Suprapubic skin (tissue), 4 donors: ENCODE data around the gene PEX19. TPM values are rescaled to one million over a fixed set of nuclear protein-coding genes. Genes with fewer than 3 reads are reported as not detected.

ENCODE experiments used
- DNase-seq, 2 donors: peaks; one replicate each; pipeline ENCODE4 v3.0.0-alpha.2; 2019; ENCODE audit warnings: low spot score in 2 of 2
- H3K27ac ChIP-seq: fragments of 200-600 bp; sonication (generic); one replicate; pipeline ENCODE4 v1.5.1; 2019
- H3K27me3 ChIP-seq: fragments of 200-600 bp; sonication (generic); one replicate; pipeline ENCODE4 v1.5.1; 2019
- H3K36me3 ChIP-seq: fragments of 200-600 bp; sonication (generic); one replicate; pipeline ENCODE4 v1.5.1; 2019
- H3K4me1 ChIP-seq: fragments of 200-600 bp; sonication (generic); one replicate; pipeline ENCODE4 v1.5.1; 2019
- H3K4me3 ChIP-seq: fragments of 200-600 bp; sonication (generic); one replicate; pipeline ENCODE4 v1.5.1; 2019; ENCODE audit warnings: mild to moderate bottlenecking
- H3K9me3 ChIP-seq: fragments of 200-600 bp; sonication (generic); one replicate; pipeline ENCODE4 v1.5.1; 2019
- CTCF ChIP-seq, 2 donors: fragments of 200-600 bp in 1 of 2; fragments of 450-650 bp in 1 of 2; sonication (generic) in 1 of 2; IDR thresholded peaks; one replicate each; pipeline ENCODE4 v1.5.1; 2016 to 2019; ENCODE audit warnings: antibody characterized with exemption in 2 of 2, mild to moderate bottlenecking in 1 of 2, moderate library complexity in 1 of 2
- EP300 ChIP-seq: sonication (generic); formaldehyde crosslinking; IDR thresholded peaks from one replicate; pipeline ENCODE4 v1.6.1; 2017; ENCODE audit warnings: antibody characterized with exemption
- POLR2A ChIP-seq, 2 donors: fragments of 450-650 bp; IDR thresholded peaks; one replicate each; pipeline ENCODE4 v1.6.1; 2017; ENCODE audit warnings: antibody characterized with exemption in 2 of 2, mild to moderate bottlenecking in 2 of 2, moderate library complexity in 2 of 2
- POLR2AphosphoS5 ChIP-seq, 3 donors: sonication (generic); formaldehyde crosslinking; IDR thresholded peaks; one replicate each; pipeline ENCODE4 v1.6.1; 2017; ENCODE audit warnings: antibody characterized with exemption in 3 of 3
- whole genome bisulfite sequencing: methylation state at CpG from one replicate; pipeline ENCODE4 v1.1.5; 2018; 5-methylcytosine and 5-hydroxymethylcytosine counted together
- total RNA-seq, 4 donors: library from RNA; depleted of rRNA; stranded (reverse); fragments of >200 nt; gene quantifications; one replicate each; pipeline ENCODE4 v1.1.0, GENCODE V29; 2016

Gene PEX19
- total RNA-seq, 4 donors from 2014 or later = 36.3 to 47.3 (median 45.0) TPM

DNA sequence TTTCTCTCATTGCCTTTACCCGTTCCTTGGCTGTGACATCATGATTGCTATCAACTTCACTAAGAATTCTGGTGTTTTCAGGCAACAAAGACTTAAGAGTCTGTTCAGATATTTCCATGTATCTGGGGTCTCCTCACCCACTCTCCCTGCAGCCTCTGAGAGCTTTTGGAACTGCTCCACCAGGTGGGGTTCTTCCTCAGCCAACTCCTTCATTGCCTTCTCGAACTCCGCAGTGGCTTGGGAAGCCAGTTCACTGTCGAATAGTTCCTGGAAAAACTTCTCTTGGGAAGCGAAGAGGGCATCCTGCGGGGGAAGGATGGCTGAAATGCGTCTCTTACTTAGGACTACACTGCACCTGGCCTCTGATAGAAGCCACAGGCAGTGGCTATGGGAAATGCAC lies 2.1 kb downstream of the PEX19 start:
- 93% methylated on average over 7 of the region's 7 CpGs for WGBS

DNA sequence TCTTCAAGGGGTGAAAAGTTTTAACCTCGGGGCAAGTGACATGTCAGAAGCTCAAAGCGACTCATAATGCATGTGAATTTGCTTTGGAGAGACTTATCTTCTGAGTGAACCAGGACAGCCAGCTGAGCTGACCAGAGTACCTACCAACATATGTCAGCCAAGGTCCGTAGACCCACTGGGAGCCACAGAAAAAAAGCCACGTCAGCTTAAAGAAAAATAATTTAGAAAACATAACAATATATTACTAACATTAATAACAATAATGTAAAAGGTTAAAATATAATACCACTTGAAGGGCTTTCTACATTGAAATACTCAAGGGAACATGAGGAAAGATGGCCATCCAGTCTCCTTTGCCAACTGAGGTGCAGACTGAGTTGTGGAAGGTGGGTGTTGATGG lies 6.9 kb downstream of the PEX19 start:
- Histone ChIP-seq H3K36me3 (peaks cover 70% of the 10 kb centered on the region), H3K27me3 (no peaks in the 10 kb centered on the region), H3K9me3 (no peaks in the 10 kb centered on the region), H3K4me3 (no peak overlapping the region), H3K4me1 (no peaks in the 10 kb centered on the region), H3K27ac (no peak overlapping the region)
- 90% methylated on average over 4 of the region's 4 CpGs for WGBS
- TF ChIP-seq POLR2A (IDR thresholded peaks at IDR 0.05) (no peak), CTCF (IDR thresholded peaks at IDR 0.05) (no peak), POLR2AphosphoS5 (IDR thresholded peaks at IDR 0.05) (no peak), EP300 (no peak)
- DNase-seq = no peak

More for the DNA sequence above, 2.1 kb downstream of the PEX19 start:
- no peaks in the 10 kb centered on the region for H3K9me3 ChIP-seq
- no peak overlapping the region for H3K4me3 ChIP-seq
- no peak overlapping the region for H3K27ac ChIP-seq
- no peak for DNase-seq
- peaks cover 52% of the 10 kb centered on the region for H3K36me3 ChIP-seq
- no peak for TF ChIP-seq CTCF (IDR thresholded peaks at IDR 0.05)
- TF ChIP-seq EP300 = no peak
- no peak for TF ChIP-seq POLR2A (IDR thresholded peaks at IDR 0.05)
- no peak for TF ChIP-seq POLR2AphosphoS5 (IDR thresholded peaks at IDR 0.05)
- peaks cover 26% of the 10 kb centered on the region for H3K4me1 ChIP-seq
- no peaks in the 10 kb centered on the region for H3K27me3 ChIP-seq

GRCh38 chr1:160277330-160277729 lies 7.6 kb downstream of the PEX19 start:
- no peak for DNase-seq
- TF ChIP-seq CTCF (IDR thresholded peaks at IDR 0.05) = no peak
- TF ChIP-seq EP300 = no peak
- TF ChIP-seq POLR2AphosphoS5 (IDR thresholded peaks at IDR 0.05) = no peak
- TF ChIP-seq POLR2A (IDR thresholded peaks at IDR 0.05) = no peak
- no peaks in the 10 kb centered on the region for H3K4me1 ChIP-seq
- WGBS = 83% methylated on average over 2 of the region's 2 CpGs
- H3K27ac ChIP-seq = no peak overlapping the region
- no peaks in the 10 kb centered on the region for H3K9me3 ChIP-seq
- no peak overlapping the region for H3K4me3 ChIP-seq
- H3K27me3 ChIP-seq = no peaks in the 10 kb centered on the region
- H3K36me3 ChIP-seq = peaks cover 64% of the 10 kb centered on the region

- DNase-seq = no peak
- WGBS = 67% methylated on average over 1 of the region's 1 CpG
- no peak overlapping the region for H3K4me3 ChIP-seq
- H3K36me3 ChIP-seq = peaks cover 2% of the 10 kb centered on the region
- no peaks in the 10 kb centered on the region for H3K4me1 ChIP-seq
- no peak for TF ChIP-seq EP300
- no peak for TF ChIP-seq POLR2A (IDR thresholded peaks at IDR 0.05)
- no peak for TF ChIP-seq POLR2AphosphoS5 (IDR thresholded peaks at IDR 0.05)
- TF ChIP-seq CTCF (IDR thresholded peaks at IDR 0.05) = no peak
- no peaks in the 10 kb centered on the region for H3K27me3 ChIP-seq
- H3K9me3 ChIP-seq = no peaks in the 10 kb centered on the region
- H3K27ac ChIP-seq = no peak overlapping the region
Measured at GRCh38 chr1:160271025-160271424, 13.9 kb downstream of the PEX19 start.

DNA sequence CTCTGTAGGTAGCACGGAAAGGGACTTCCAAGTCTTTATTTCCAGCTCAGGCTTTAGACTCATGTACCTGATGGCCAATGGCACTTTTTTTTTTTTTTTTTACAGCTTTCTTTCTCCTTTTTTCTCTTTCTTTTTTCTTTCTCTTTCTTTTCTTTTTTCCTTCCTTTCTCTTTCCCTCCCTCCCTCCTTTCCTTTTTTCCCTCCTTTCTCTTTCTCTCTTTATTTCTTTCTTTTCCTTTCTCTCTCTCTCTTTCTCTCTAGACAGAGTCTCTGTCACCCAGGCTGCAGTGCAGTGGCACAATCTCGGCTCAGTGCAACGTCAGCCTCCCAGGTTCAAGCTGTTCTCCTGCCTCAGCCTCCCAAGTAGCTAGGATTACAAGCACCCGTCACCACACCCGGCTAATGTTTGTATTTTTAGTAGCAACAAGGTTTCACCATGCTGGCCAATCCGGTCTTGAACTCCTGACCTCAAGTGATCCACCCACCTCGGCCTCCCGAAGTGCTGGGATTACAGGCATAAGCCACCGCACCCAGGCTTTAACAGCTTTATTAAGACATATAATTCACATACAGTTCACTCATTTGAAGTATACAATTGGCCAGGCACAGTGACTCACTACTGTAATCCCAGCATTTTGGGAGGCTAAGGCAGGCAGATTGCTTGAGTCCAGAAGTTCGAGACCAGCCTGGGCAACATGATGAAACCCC lies 17.5 kb downstream of the PEX19 start:
- Histone ChIP-seq H3K9me3 (no peaks in the 10 kb centered on the region), H3K4me1 (peaks cover 5% of the 10 kb centered on the region), H3K4me3 (no peak overlapping the region), H3K27ac (no peak overlapping the region), H3K36me3 (no peaks in the 10 kb centered on the region), H3K27me3 (no peaks in the 10 kb centered on the region)
- TF ChIP-seq EP300 (no peak), CTCF (IDR thresholded peaks at IDR 0.05) (no peak), POLR2A (IDR thresholded peaks at IDR 0.05) (no peak), POLR2AphosphoS5 (IDR thresholded peaks at IDR 0.05) (no peak)
- no peak for DNase-seq
- 87% methylated on average over 9 of the region's 10 CpGs for WGBS
